Tibial nerve (tissue), 4 donors: ENCODE measurements around the gene PPP1R18. TPM values are rescaled to one million over a fixed set of nuclear protein-coding genes. Genes with fewer than 3 reads are reported as not detected.
"Not testable (repeated sequence)": the region's sequence is repeated elsewhere in the genome, so short reads cannot be mapped to it uniquely, and the experiment has no call there.

ENCODE experiments used
- DNase-seq, 2 donors: peaks; one replicate each; pipeline ENCODE4 v3.0.0-alpha.2; 2019; ENCODE audit warnings: low spot score in 2 of 2
- H3K27ac ChIP-seq, 4 donors: fragments of 200-600 bp; sonication (generic) in 3 of 4; one replicate each; pipeline ENCODE4 v1.5.1; 2017 to 2019; ENCODE audit warnings: mild to moderate bottlenecking in 1 of 4
- H3K27me3 ChIP-seq, 2 donors: fragments of 200-600 bp; sonication (generic) in 1 of 2; one replicate each; pipeline versions ENCODE4 v1.5.1 to v1.6.0; 2017 to 2019
- H3K36me3 ChIP-seq, 3 donors: fragments of 200-600 bp; sonication (generic); one replicate each; pipeline ENCODE4 v1.5.1; 2018 to 2019
- H3K4me1 ChIP-seq, 4 donors: fragments of 200-600 bp; sonication (generic) in 3 of 4; one replicate each; pipeline ENCODE4 v1.5.1; 2017 to 2019
- H3K4me3 ChIP-seq, 4 donors: fragments of 200-600 bp; sonication (generic) in 3 of 4; one replicate each; pipeline ENCODE4 v1.5.1; 2017 to 2019; ENCODE audit warnings: mild to moderate bottlenecking in 1 of 4, moderate library complexity in 1 of 4
- H3K9me3 ChIP-seq, 4 donors: fragments of 200-600 bp; sonication (generic) in 3 of 4; one replicate each; pipeline ENCODE4 v1.5.1; 2017 to 2019
- EP300 ChIP-seq, 2 donors: sonication (generic); formaldehyde crosslinking; IDR thresholded peaks; one replicate each; pipeline ENCODE4 v1.6.1; 2017; ENCODE audit warnings: antibody characterized with exemption in 2 of 2, mild to moderate bottlenecking in 1 of 2
- POLR2A ChIP-seq, 2 donors: fragments of 450-650 bp; IDR thresholded peaks; one replicate each; pipeline ENCODE4 v1.6.1; 2017; ENCODE audit warnings: antibody characterized with exemption in 2 of 2, mild to moderate bottlenecking in 2 of 2, moderate library complexity in 2 of 2
- WGBS, 2 donors: methylation state at CpG; one replicate each; pipeline ENCODE4 v1.1.5; 2018; 5-methylcytosine and 5-hydroxymethylcytosine counted together
- total RNA-seq, 4 donors: library from RNA; depleted of rRNA; stranded (reverse); fragments of >200 nt; gene quantifications; one replicate each; pipeline ENCODE4 v1.1.0, GENCODE V29; 2016
- TF ChIP-seq, protein P1 (sequence below), 5 experiments: fragments of 200-600 bp in 3 of 5; fragments of 450-650 bp in 2 of 5; sonication (generic) in 3 of 5; IDR thresholded peaks; one replicate each; pipeline ENCODE4 v1.5.1; 2016 to 2019; ENCODE audit warnings: antibody characterized with exemption in 5 of 5, mild to moderate bottlenecking in 3 of 5, moderate library complexity in 2 of 5

PPP1R18 gene
- total RNA-seq, 4 donors from 2014 or later = 26.6 to 48.0 (median 35.5) TPM

DNA sequence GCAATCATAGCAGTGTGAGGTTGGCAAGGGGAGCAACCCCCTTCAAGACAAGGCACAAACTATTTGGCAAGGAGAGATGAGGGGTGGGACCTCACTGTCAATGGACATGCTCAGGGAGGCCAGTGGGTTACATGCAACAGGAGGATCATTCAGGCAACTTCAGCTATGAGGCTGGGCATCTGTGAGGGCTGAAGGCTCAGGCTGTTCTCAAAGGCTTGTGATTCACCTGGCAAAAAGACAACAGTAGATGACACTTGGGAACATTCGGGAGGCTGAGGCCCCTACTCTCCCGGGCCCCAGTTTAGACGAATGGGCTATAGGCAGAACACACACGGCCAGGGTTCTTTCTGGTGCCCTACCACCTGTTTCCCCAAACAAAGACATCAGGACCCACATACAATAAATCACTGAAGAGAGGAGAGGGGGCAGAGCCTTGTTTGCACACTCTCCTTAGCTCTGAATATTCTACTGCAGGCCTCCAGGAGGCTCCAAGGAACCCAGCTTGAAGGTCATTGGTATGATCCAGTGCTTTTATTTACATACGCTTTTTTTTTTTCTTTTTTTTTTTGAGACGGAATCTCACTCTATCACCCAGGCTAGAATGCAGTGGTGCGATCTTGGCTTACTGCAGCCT, 41.6 kb upstream of the PPP1R18 start:
- Histone ChIP-seq H3K4me1 (peaks cover 0 to 52% (median 3%) of the 10 kb centered on the region in 4 donors), H3K27ac (peak overlapping the region in 2 of 4 donors; percentile 28 to 33), H3K36me3 (peaks cover 0 to 99% (median 18%) of the 10 kb centered on the region in 3 donors), H3K27me3 (no peaks in the 10 kb centered on the region), H3K4me3 (no peak overlapping the region), H3K9me3 (no peaks in the 10 kb centered on the region)
- 48 to 52% methylated on average over 7 of the region's 7 CpGs for WGBS, 2 donors
- TF ChIP-seq, protein P1, sequence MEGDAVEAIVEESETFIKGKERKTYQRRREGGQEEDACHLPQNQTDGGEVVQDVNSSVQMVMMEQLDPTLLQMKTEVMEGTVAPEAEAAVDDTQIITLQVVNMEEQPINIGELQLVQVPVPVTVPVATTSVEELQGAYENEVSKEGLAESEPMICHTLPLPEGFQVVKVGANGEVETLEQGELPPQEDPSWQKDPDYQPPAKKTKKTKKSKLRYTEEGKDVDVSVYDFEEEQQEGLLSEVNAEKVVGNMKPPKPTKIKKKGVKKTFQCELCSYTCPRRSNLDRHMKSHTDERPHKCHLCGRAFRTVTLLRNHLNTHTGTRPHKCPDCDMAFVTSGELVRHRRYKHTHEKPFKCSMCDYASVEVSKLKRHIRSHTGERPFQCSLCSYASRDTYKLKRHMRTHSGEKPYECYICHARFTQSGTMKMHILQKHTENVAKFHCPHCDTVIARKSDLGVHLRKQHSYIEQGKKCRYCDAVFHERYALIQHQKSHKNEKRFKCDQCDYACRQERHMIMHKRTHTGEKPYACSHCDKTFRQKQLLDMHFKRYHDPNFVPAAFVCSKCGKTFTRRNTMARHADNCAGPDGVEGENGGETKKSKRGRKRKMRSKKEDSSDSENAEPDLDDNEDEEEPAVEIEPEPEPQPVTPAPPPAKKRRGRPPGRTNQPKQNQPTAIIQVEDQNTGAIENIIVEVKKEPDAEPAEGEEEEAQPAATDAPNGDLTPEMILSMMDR (IDR thresholded peaks at IDR 0.05) = no peak
- TF ChIP-seq EP300 (IDR thresholded peaks at IDR 0.05) = no peak
- no peak for TF ChIP-seq POLR2A (IDR thresholded peaks at IDR 0.05)
- DNase-seq = no peak

DNA sequence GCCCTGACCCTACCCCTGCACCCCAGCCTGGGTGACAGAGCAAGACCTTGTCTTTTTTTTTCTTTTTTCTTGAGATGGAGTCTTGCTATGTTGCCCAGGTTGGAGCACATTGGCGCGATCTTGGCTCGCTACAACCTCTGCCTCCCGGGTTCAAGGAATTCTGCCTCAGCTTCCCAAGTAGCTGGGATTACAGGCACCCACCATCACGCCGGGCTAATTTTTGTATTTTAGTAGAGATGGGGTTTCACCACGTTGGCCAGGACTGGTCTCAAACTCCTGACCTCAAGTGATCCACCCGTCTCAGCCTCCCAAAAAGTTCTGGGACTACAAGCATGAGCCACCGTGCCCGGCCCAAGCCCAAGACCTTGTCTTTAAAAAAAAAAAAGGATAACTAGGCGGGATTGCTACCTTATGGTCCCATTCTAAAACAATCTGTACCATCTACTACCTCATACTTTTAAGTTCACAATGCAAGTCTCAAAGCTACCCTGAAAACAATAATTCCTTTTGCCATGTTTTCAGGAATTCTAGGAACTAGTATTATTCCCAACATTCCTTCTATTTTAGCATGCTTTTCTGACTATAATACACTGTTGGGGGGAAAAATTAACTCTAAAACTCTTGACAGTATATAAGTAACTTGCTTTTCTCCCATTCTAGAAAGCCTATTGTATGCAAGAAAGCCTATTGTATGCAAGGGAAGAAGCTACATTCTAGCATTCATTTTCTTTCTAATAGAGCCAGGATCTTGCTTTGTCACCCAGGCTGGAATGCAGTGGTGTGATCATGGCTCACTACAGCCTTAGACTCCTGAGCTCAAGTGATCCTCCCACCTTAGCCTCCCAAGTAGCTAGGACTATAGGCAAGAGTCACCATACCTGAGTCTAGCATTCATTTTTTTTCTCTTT, 40.3 kb upstream of the PPP1R18 start:
- Histone ChIP-seq H3K4me3 (no peak overlapping the region), H3K36me3 (peaks cover 0 to 89% (median 24%) of the 10 kb centered on the region in 3 donors), H3K27me3 (no peaks in the 10 kb centered on the region), H3K4me1 (peaks cover 0 to 65% (median 8%) of the 10 kb centered on the region in 4 donors), H3K27ac (peak overlapping the region in 2 of 4 donors; percentile 24 to 60), H3K9me3 (no peaks in the 10 kb centered on the region)
- WGBS, 2 donors = 79 to 89% methylated on average over 11 of the region's 11 CpGs
- DNase-seq = no peak
- TF ChIP-seq, protein P1 (IDR thresholded peaks at IDR 0.05) = no peak
- no peak for TF ChIP-seq POLR2A (IDR thresholded peaks at IDR 0.05)
- TF ChIP-seq EP300 (IDR thresholded peaks at IDR 0.05) = no peak

DNA sequence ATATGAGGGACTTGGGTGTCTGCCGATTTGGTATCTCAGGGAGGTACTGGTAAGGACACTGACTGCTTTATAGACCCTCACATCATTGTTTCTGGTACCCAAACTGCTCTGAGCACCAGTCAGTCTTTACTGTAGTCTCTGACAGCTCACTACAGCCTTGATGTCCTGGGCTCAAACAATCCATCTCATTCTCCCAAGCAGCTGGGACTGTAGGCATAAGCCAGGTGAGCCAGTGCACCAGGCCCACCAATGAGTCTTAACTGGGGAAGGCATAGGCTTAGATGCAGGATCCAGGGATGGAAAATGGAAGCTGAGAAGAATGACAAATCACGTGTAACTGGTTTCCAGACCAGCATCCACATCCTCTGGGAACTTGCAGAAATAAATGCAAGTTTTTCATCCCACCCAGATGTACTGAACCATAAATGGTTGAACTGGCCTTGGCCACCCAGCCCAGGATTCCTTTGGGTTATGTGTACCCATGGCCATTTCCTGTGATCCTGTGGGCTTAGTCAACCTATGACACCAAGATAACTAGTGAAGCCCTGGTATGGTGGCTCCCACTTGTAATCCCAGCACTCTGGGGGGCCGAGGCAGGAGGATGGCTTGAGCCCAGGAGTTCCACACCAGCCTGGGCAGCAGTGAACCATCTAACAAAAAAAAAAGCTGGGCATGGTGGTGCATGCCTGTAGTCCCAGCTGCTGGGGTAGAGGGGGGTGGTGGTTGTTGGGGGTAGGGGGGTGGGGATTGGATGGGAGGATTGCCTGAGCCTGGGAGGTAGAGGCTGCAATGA, 39.5 kb upstream of the PPP1R18 start:
- TF ChIP-seq EP300 (IDR thresholded peaks at IDR 0.05) (no peak), POLR2A (IDR thresholded peaks at IDR 0.05) (no peak)
- TF ChIP-seq, protein P1 (IDR thresholded peaks at IDR 0.05) = no peak
- H3K27ac ChIP-seq = peak overlapping the region in 2 of 4 donors; percentile 55 to 60
- WGBS, 2 donors = 48 to 65% methylated on average over 3 of the region's 3 CpGs
- no peaks in the 10 kb centered on the region for H3K9me3 ChIP-seq
- H3K36me3 ChIP-seq = peaks cover 0 to 81% (median 24%) of the 10 kb centered on the region in 3 donors
- H3K4me1 ChIP-seq = peaks cover 0 to 62% (median 8%) of the 10 kb centered on the region in 4 donors
- DNase-seq = no peak
- H3K27me3 ChIP-seq = no peaks in the 10 kb centered on the region
- H3K4me3 ChIP-seq = no peak overlapping the region

DNA sequence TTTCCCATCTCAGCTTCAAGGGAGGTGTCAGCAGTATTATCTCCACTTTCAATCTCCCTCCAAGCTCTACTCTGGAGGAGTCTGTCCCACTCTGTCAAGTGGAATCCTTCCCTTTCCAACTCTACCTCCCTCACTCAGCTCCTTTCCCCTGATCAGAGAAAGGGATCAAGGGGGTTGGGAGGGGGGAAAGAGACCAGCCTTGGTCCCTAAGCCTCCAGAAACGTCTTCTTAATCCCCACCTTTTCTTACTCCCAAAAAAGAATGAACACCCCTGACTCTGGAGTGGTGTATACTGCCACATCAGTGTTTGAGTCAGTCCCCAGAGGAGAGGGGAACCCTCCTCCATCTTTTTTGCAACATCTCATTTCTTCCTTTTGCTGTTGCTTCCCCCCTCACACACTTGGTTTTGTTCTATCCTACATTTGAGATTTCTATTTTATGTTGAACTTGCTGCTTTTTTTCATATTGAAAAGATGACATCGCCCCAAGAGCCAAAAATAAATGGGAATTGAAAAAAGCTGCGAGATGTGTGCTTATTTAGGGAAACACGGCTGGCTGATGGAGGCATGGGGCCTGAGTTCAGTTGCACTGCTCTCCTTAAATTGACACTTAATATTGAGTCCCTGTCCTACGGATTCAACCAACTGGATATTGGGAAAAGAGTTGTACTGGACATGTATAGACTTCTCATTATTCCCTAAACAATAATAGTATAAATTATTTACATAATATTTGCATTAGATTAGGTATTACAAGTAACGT, 38.6 kb upstream of the PPP1R18 start:
- H3K4me3 ChIP-seq = no peak overlapping the region
- H3K36me3 ChIP-seq = peaks cover 0 to 72% (median 24%) of the 10 kb centered on the region in 3 donors
- DNase-seq = no peak

DNA sequence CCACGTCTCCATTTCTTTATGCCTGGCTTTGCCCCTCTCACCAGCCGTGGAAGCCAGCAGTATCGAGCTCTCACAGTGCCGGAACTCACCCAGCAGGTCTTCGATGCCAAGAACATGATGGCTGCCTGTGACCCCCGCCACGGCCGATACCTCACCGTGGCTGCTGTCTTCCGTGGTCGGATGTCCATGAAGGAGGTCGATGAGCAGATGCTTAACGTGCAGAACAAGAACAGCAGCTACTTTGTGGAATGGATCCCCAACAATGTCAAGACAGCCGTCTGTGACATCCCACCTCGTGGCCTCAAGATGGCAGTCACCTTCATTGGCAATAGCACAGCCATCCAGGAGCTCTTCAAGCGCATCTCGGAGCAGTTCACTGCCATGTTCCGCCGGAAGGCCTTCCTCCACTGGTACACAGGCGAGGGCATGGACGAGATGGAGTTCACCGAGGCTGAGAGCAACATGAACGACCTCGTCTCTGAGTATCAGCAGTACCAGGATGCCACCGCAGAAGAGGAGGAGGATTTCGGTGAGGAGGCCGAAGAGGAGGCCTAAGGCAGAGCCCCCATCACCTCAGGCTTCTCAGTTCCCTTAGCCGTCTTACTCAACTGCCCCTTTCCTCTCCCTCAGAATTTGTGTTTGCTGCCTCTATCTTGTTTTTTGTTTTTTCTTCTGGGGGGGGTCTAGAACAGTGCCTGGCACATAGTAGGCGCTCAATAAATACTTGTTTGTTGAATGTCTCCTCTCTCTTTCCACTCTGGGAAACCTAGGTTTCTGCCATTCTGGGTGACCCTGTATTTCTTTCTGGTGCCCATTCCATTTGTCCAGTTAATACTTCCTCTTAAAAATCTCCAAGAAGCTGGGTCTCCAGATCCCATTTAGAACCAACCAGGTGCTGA, 37.6 kb upstream of the PPP1R18 start:
- H3K36me3 ChIP-seq = peaks cover 0 to 62% (median 24%) of the 10 kb centered on the region in 3 donors
- peaks cover 0 to 62% (median 14%) of the 10 kb centered on the region in 4 donors for H3K4me1 ChIP-seq
- H3K27me3 ChIP-seq, H3K4me3 ChIP-seq, H3K9me3 ChIP-seq, DNase-seq: not testable (repeated sequence)
- WGBS, 2 donors = 52 to 74% methylated on average over 17 to 29 of the region's 29 CpGs
- peak overlapping the region in 1 of 4 donors; percentile 60 for H3K27ac ChIP-seq

More for the DNA sequence above, 38.6 kb upstream of the PPP1R18 start:
- Histone ChIP-seq H3K4me1 (peaks cover 0 to 56% (median 8%) of the 10 kb centered on the region in 4 donors), H3K27ac (peak overlapping the region in 2 of 4 donors; percentile 55 to 60), H3K9me3 (no peaks in the 10 kb centered on the region), H3K27me3 (no peaks in the 10 kb centered on the region)
- WGBS, 2 donors = 26 to 29% methylated on average over 6 of the region's 6 CpGs
- TF ChIP-seq EP300 (IDR thresholded peaks at IDR 0.05) (no peak), POLR2A (IDR thresholded peaks at IDR 0.05) (no peak)
- TF ChIP-seq, protein P1 (IDR thresholded peaks at IDR 0.05) = no peak

DNA sequence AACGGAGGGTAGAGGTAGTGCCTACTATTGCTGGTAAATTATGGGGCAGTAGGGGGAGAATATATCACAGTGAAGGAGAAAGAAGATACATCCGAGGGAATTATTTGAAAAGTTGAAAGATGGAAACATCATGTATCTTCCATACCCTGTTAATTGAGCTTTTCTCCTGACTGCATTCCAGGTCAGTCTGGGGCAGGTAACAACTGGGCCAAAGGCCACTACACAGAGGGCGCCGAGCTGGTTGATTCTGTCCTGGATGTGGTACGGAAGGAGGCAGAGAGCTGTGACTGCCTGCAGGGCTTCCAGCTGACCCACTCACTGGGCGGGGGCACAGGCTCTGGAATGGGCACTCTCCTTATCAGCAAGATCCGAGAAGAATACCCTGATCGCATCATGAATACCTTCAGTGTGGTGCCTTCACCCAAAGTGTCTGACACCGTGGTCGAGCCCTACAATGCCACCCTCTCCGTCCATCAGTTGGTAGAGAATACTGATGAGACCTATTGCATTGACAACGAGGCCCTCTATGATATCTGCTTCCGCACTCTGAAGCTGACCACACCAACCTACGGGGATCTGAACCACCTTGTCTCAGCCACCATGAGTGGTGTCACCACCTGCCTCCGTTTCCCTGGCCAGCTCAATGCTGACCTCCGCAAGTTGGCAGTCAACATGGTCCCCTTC, 36.9 kb upstream of the PPP1R18 start:
- not testable (repeated sequence) for H3K4me3 ChIP-seq, H3K9me3 ChIP-seq, DNase-seq, H3K27me3 ChIP-seq
- peaks cover 0 to 55% (median 24%) of the 10 kb centered on the region in 3 donors for H3K36me3 ChIP-seq
- WGBS, 2 donors = 50 to 53% methylated on average over 15 to 16 of the region's 16 CpGs
- H3K27ac ChIP-seq = peak overlapping the region in 2 of 4 donors; percentile 94 to 95
- peaks cover 0 to 69% (median 17%) of the 10 kb centered on the region in 4 donors for H3K4me1 ChIP-seq
